HEK293 (cell line): ENCODE results near the gene TRPM2.

Source experiments
- KLF9 ChIP-seq: fragments of 450-650 bp; formaldehyde crosslinking; IDR thresholded peaks from 2 replicates; pipeline ENCODE4 v1.5.1; 2016; ENCODE audit warnings: missing biosample characterization, missing genetic modification characterization, low read depth
- SETDB1 ChIP-seq: IDR thresholded peaks from one replicate; pipeline ENCODE4 v1.6.1; 2017; ENCODE audit warnings: mild to moderate bottlenecking, low read length, moderate library complexity, mixed read lengths; ENCODE audit not compliant: insufficient read length
- ZFP37 ChIP-seq: fragments of 450-650 bp; formaldehyde crosslinking; IDR thresholded peaks from 2 replicates; pipeline ENCODE4 v1.5.1; 2016; ENCODE audit warnings: missing biosample characterization, missing genetic modification characterization
- ZFP69B ChIP-seq: fragments of 450-650 bp; formaldehyde crosslinking; IDR thresholded peaks from 2 replicates; pipeline ENCODE4 v1.5.1; 2016; ENCODE audit warnings: missing biosample characterization, missing genetic modification characterization
- ZNF239 ChIP-seq: fragments of 450-650 bp; formaldehyde crosslinking; IDR thresholded peaks from 2 replicates; pipeline ENCODE4 v1.5.1; 2016; ENCODE audit warnings: missing biosample characterization, missing genetic modification characterization
- ZNF350 ChIP-seq: fragments of 450-650 bp; formaldehyde crosslinking; IDR thresholded peaks from 2 replicates; pipeline ENCODE4 v1.5.0; 2017; ENCODE audit warnings: missing biosample characterization, mild to moderate bottlenecking, missing genetic modification characterization
- ZNF366 ChIP-seq: fragments of 450-650 bp; formaldehyde crosslinking; conservative IDR thresholded peaks from 2 replicates; pipeline ENCODE4 v1.5.1; 2016; ENCODE audit warnings: missing biosample characterization, missing genetic modification characterization
- ZNF660 ChIP-seq: fragments of 450-650 bp; IDR thresholded peaks from 2 replicates; pipeline ENCODE4 v1.5.1; 2018; ENCODE audit warnings: missing biosample characterization, mild to moderate bottlenecking, missing genetic modification characterization
- ZNF747 ChIP-seq: fragments of 450-650 bp; formaldehyde crosslinking; IDR thresholded peaks from 2 replicates; pipeline ENCODE4 v1.5.1; 2016; ENCODE audit warnings: missing biosample characterization, missing genetic modification characterization
- ZNF776 ChIP-seq: fragments of 450-650 bp; formaldehyde crosslinking; IDR thresholded peaks from 2 replicates; pipeline ENCODE4 v1.5.0; 2017; ENCODE audit warnings: missing biosample characterization, missing genetic modification characterization, borderline replicate concordance
- TF ChIP-seq, protein P1 (sequence below): fragments of 450-650 bp; formaldehyde crosslinking; IDR thresholded peaks from 2 replicates; pipeline ENCODE4 v1.5.1; 2016; ENCODE audit warnings: missing biosample characterization, missing genetic modification characterization
- TF ChIP-seq, protein P2 (sequence below): fragments of 450-650 bp; formaldehyde crosslinking; IDR thresholded peaks from 2 replicates; pipeline ENCODE4 v1.5.1; 2016; ENCODE audit warnings: missing biosample characterization, missing genetic modification characterization, low read depth
- TF ChIP-seq, protein P3 (sequence below): fragments of 450-650 bp; formaldehyde crosslinking; IDR thresholded peaks from 2 replicates; pipeline ENCODE4 v1.5.1; 2016; ENCODE audit warnings: missing biosample characterization, missing genetic modification characterization
- TF ChIP-seq, protein P4 (sequence below): fragments of 450-650 bp; IDR thresholded peaks from 2 replicates; pipeline ENCODE4 v1.5.1; 2018; ENCODE audit warnings: missing biosample characterization, mild to moderate bottlenecking, missing genetic modification characterization

DNA sequence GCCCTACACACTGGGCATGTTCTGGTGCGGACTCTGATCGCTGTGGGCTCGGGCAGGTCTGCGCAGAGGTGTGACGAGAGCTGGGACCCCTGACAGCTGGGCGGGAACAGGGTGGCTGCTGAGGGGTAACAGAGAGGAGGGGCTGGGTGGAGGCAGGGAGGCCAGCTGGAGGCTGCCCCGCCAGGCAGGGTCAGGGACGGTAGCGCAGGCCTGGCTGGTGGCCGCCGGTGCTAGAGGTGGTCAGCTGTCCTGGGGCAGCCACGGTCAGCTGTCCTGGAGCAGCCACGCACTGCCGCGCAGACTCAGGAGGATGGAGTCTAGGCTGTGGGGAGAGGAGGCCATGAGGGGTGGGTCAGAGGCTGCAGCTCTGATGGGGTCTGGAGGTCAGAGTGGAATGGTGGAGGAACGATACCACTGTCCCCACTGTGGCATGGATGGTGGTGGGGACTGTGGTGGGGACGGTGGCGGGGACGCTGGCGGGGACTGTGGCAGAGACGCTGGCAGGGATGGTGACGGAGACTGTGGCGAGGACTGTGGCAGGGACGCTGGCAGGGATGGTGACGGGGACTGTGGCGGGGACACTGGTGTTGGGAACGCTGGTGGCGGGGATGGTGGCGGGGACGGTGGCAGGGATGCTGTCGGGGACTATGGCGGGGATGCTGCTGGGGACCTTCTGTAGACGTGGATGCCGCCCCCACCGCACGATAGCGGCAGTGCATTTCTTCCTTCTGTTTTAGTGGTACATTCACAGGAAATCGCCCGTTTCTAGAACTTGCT is 80.6 kb downstream of the TRPM2 start:
- TF ChIP-seq, protein P1, sequence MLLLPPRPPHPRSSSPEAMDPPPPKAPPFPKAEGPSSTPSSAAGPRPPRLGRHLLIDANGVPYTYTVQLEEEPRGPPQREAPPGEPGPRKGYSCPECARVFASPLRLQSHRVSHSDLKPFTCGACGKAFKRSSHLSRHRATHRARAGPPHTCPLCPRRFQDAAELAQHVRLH: no peak
- TF ChIP-seq, protein P2, sequence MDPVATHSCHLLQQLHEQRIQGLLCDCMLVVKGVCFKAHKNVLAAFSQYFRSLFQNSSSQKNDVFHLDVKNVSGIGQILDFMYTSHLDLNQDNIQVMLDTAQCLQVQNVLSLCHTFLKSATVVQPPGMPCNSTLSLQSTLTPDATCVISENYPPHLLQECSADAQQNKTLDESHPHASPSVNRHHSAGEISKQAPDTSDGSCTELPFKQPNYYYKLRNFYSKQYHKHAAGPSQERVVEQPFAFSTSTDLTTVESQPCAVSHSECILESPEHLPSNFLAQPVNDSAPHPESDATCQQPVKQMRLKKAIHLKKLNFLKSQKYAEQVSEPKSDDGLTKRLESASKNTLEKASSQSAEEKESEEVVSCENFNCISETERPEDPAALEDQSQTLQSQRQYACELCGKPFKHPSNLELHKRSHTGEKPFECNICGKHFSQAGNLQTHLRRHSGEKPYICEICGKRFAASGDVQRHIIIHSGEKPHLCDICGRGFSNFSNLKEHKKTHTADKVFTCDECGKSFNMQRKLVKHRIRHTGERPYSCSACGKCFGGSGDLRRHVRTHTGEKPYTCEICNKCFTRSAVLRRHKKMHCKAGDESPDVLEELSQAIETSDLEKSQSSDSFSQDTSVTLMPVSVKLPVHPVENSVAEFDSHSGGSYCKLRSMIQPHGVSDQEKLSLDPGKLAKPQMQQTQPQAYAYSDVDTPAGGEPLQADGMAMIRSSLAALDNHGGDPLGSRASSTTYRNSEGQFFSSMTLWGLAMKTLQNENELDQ (tag by site-specific recombination): no peak
- TF ChIP-seq, protein P3, sequence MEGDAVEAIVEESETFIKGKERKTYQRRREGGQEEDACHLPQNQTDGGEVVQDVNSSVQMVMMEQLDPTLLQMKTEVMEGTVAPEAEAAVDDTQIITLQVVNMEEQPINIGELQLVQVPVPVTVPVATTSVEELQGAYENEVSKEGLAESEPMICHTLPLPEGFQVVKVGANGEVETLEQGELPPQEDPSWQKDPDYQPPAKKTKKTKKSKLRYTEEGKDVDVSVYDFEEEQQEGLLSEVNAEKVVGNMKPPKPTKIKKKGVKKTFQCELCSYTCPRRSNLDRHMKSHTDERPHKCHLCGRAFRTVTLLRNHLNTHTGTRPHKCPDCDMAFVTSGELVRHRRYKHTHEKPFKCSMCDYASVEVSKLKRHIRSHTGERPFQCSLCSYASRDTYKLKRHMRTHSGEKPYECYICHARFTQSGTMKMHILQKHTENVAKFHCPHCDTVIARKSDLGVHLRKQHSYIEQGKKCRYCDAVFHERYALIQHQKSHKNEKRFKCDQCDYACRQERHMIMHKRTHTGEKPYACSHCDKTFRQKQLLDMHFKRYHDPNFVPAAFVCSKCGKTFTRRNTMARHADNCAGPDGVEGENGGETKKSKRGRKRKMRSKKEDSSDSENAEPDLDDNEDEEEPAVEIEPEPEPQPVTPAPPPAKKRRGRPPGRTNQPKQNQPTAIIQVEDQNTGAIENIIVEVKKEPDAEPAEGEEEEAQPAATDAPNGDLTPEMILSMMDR (tag by site-specific recombination): no peak
- no peak for TF ChIP-seq ZNF776 (tag by site-specific recombination)
- no peak for TF ChIP-seq ZNF660 (tag by site-specific recombination)
- no peak for TF ChIP-seq ZNF747 (tag by site-specific recombination)
- TF ChIP-seq ZNF366 (tag by site-specific recombination): no peak
- TF ChIP-seq ZNF350 (tag by site-specific recombination): no peak
- TF ChIP-seq, protein P4, sequence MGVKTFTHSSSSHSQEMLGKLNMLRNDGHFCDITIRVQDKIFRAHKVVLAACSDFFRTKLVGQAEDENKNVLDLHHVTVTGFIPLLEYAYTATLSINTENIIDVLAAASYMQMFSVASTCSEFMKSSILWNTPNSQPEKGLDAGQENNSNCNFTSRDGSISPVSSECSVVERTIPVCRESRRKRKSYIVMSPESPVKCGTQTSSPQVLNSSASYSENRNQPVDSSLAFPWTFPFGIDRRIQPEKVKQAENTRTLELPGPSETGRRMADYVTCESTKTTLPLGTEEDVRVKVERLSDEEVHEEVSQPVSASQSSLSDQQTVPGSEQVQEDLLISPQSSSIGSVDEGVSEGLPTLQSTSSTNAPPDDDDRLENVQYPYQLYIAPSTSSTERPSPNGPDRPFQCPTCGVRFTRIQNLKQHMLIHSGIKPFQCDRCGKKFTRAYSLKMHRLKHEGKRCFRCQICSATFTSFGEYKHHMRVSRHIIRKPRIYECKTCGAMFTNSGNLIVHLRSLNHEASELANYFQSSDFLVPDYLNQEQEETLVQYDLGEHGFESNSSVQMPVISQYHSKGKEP: no peak
- TF ChIP-seq ZFP37: no peak
- TF ChIP-seq ZFP69B (tag by site-specific recombination): no peak
- no peak for TF ChIP-seq KLF9 (tag by site-specific recombination)
- no peak for TF ChIP-seq ZNF239
- TF ChIP-seq SETDB1: no peak
